GM12878 (cell line): Measurements from ENCODE around the gene TYW5. TPM values are rescaled to one million over a fixed set of nuclear protein-coding genes. Genes with fewer than 3 reads are reported as not detected.

Experiments
- ATAC-seq: fragments of 200-7000 bp; cut with Tn5 transposase; 3 replicates; pipeline ENCODE4 v1.9.1; 2020; ENCODE audit warnings: mild to moderate bottlenecking, moderate library complexity
- BruUV-seq: library from RNA; stranded (reverse); fragments of 400-500 nt; replicated peaks from 2 replicates; lab custom pipeline; 2021; lab: Mats Ljungman, UMichigan
- CTCF ChIA-PET: fragments of 300-600 bp; sonication (Branson Sonifier 250); formaldehyde crosslinking; extraction: SDS; loops from one replicate; lab custom pipeline; 2021; ENCODE audit warnings: inconsistent platforms; lab: Yijun Ruan, JAX
- POLR2A ChIA-PET: fragments of 350-600 bp; formaldehyde crosslinking; extraction: SDS; loops from one replicate; lab custom pipeline; 2021; ENCODE audit warnings: inconsistent platforms; lab: Charles Lee
- RAD21 ChIA-PET: fragments of 300-600 bp; sonication (Branson Sonifier 250); formaldehyde crosslinking; loops from one replicate; lab custom pipeline; 2023; ENCODE audit warnings: antibody characterized with exemption; ENCODE audit not compliant: unreplicated experiment; lab: Charles Lee
- SMC1A ChIA-PET: fragments of 300-600 bp; sonication (Branson Sonifier 250); formaldehyde crosslinking; loops from one replicate; lab custom pipeline; 2023; ENCODE audit not compliant: unreplicated experiment, uncharacterized antibody; lab: Charles Lee
- DNase-seq: peaks from one replicate; pipeline ENCODE4 v3.0.0-alpha.2; 2011; ENCODE audit warnings: low read depth, low spot score
- FAIRE-seq: peaks from 3 replicates; lab custom pipeline; 2011; peaks lifted over from hg19 to GRCh38; lab: Jason Lieb, UNC
- H2AFZ ChIP-seq: 2 replicates; pipeline ENCODE4 v1.6.0; 2011; ENCODE audit warnings: low read depth, low read length, control low read depth; ENCODE audit not compliant: control insufficient read depth
- H3K27ac ChIP-seq: 2 replicates; pipeline ENCODE4 v1.5.1; 2011; ENCODE audit warnings: control low read depth; ENCODE audit not compliant: control insufficient read depth, insufficient read depth
- H3K27me3 ChIP-seq, 2 experiments: replicated peaks in 1 of 2; 2 replicates each; pipeline versions ENCODE4 v1.6.0 to v1.6.1; 2011; ENCODE audit warnings: low read length in 1 of 2; ENCODE audit not compliant: control insufficient read depth in 2 of 2, insufficient read depth in 2 of 2
- H3K36me3 ChIP-seq, 2 experiments: 2 replicates each; pipeline ENCODE4 v1.5.1; 2011; ENCODE audit warnings: low read length in 1 of 2; ENCODE audit not compliant: control insufficient read depth in 2 of 2, insufficient read depth in 2 of 2
- H3K4me1 ChIP-seq: 2 replicates; pipeline ENCODE4 v1.6.1; 2011; ENCODE audit warnings: mild to moderate bottlenecking, low read length, moderate library complexity, mixed read lengths; ENCODE audit not compliant: control insufficient read depth, insufficient read depth
- H3K4me2 ChIP-seq: 2 replicates; pipeline ENCODE4 v1.6.0; 2011; ENCODE audit warnings: control low read depth; ENCODE audit not compliant: control insufficient read depth, insufficient read depth
- H3K4me3 ChIP-seq: fragments of 200-600 bp; sonication (generic); 2 replicates; pipeline ENCODE4 v1.5.1; 2016
- H3K79me2 ChIP-seq: 2 replicates; pipeline ENCODE4 v1.6.0; 2011; ENCODE audit warnings: low read length; ENCODE audit not compliant: control insufficient read depth, insufficient read depth
- H3K9ac ChIP-seq: 2 replicates; pipeline ENCODE4 v1.8.0; 2011; ENCODE audit warnings: low read length, control low read depth, mixed read lengths; ENCODE audit not compliant: control insufficient read depth, insufficient read depth
- H3K9me3 ChIP-seq: replicated peaks from 3 replicates; pipeline ENCODE4 v1.5.1; 2011; ENCODE audit warnings: mild to moderate bottlenecking, low read length; ENCODE audit not compliant: control insufficient read depth, insufficient read depth
- H4K20me1 ChIP-seq: 2 replicates; pipeline ENCODE4 v1.6.0; 2011; ENCODE audit not compliant: control insufficient read depth, insufficient read depth
- BACH1 ChIP-seq: fragments of 450-650 bp; IDR thresholded peaks from 2 replicates; pipeline ENCODE4 v1.6.1; 2017; ENCODE audit warnings: mild to moderate bottlenecking, borderline replicate concordance
- BHLHE40 ChIP-seq, 2 experiments: fragments of 450-650 bp in 1 of 2; IDR thresholded peaks; 2 replicates each; pipeline ENCODE4 v1.6.1; 2011 to 2017; ENCODE audit warnings: low read depth in 2 of 2, borderline replicate concordance in 1 of 2, improper control_type of control experiment in 1 of 2, low read length in 1 of 2, mild to moderate bottlenecking in 1 of 2
- DPF2 ChIP-seq: fragments of 450-650 bp; IDR thresholded peaks from 2 replicates; pipeline ENCODE4 v1.6.1; 2017; ENCODE audit warnings: mild to moderate bottlenecking
- E2F8 ChIP-seq: fragments of 450-650 bp; IDR thresholded peaks from 2 replicates; pipeline ENCODE4 v1.6.1; 2018; ENCODE audit warnings: mild to moderate bottlenecking, low read depth, moderate library complexity; ENCODE audit not compliant: partially characterized antibody
- EP300 ChIP-seq, 2 experiments: fragments of 150-350 bp in 1 of 2; IDR thresholded peaks; 2 replicates each; pipeline ENCODE4 v1.6.1; 2011 to 2012; ENCODE audit warnings: low read depth in 2 of 2, low read length in 2 of 2, borderline replicate concordance in 1 of 2, improper control_type of control experiment in 1 of 2, inconsistent platforms in 1 of 2; ENCODE audit not compliant: control insufficient read depth in 1 of 2
- HCFC1 ChIP-seq: fragments of 150-350 bp; IDR thresholded peaks from 2 replicates; pipeline ENCODE4 v1.6.1; 2014; ENCODE audit warnings: low read length
- IKZF1 ChIP-seq: fragments of 450-650 bp; conservative IDR thresholded peaks from 2 replicates; pipeline ENCODE4 v1.6.1; 2017; ENCODE audit warnings: antibody characterized with exemption, mild to moderate bottlenecking
- IKZF2 ChIP-seq, 2 experiments: fragments of 450-650 bp; IDR thresholded peaks; 2 replicates each; pipeline ENCODE4 v1.6.1; 2017; ENCODE audit warnings: mild to moderate bottlenecking in 2 of 2, moderate library complexity in 2 of 2
- IRF5 ChIP-seq: fragments of 450-650 bp; IDR thresholded peaks from 2 replicates; pipeline ENCODE4 v1.6.1; 2017; ENCODE audit warnings: borderline replicate concordance
- LARP7 ChIP-seq: fragments of 450-650 bp; IDR thresholded peaks from 2 replicates; pipeline ENCODE4 v1.6.1; 2017; ENCODE audit warnings: mild to moderate bottlenecking
- MEF2A ChIP-seq: IDR thresholded peaks from 2 replicates; pipeline ENCODE4 v1.6.1; 2011; ENCODE audit warnings: low read depth, mild to moderate bottlenecking, low read length, moderate library complexity; ENCODE audit not compliant: insufficient read depth
- MTA2 ChIP-seq: fragments of 450-650 bp; IDR thresholded peaks from 2 replicates; pipeline ENCODE4 v1.6.1; 2016; ENCODE audit warnings: low read depth, mild to moderate bottlenecking, moderate library complexity
- REST ChIP-seq: IDR thresholded peaks from 2 replicates; pipeline ENCODE4 v1.6.1; 2012; ENCODE audit warnings: mild to moderate bottlenecking, low read depth, low read length
- RUNX3 ChIP-seq: IDR thresholded peaks from 2 replicates; pipeline ENCODE4 v1.6.1; 2012; ENCODE audit warnings: low read length, inconsistent platforms
- STAT1 ChIP-seq: fragments of 450-650 bp; conservative IDR thresholded peaks from 2 replicates; pipeline ENCODE4 v1.6.1; 2014; ENCODE audit warnings: antibody characterized with exemption, mild to moderate bottlenecking
- in situ Hi-C: fragments of 300-500 bp; cut with MboI; formaldehyde crosslinking; loops from 9 replicates; pipeline ENCODE4 v1.14.3; 2018; ENCODE audit warnings: mixed read lengths
- intact Hi-C: fragments of 100-400 bp; cut with micrococcal nuclease; formaldehyde crosslinking; loops from one replicate; pipeline ENCODE4 v1.14.2; 2022; ENCODE audit not compliant: unreplicated experiment
- polyA plus RNA-seq, 11 experiments: library from polyadenylated mRNA; depleted of rRNA in 4 of 11; unstranded in 6 of 11; stranded (reverse) in 5 of 11; fragments of >200 nt; fragmentation: Nextera tagmentation in 4 of 11; fragmentation: Illumina TruSeq in 1 of 11; extraction: Ambion mirVana in 4 of 11; extraction: Trizol in 1 of 11; gene quantifications; 1 replicate in 1 of 11; 2 replicates in 10 of 11; pipeline versions ENCODE4 v1.2.1 to v1.2.3, GENCODE V29; 2011 to 2016; ENCODE audit warnings: inconsistent platforms in 2 of 11, missing spikeins in 2 of 11, low read depth in 1 of 11
- total RNA-seq, 4 experiments: library from RNA; depleted of rRNA in 3 of 4; stranded (reverse); fragments of >200 nt in 3 of 4; fragmentation: Illumina TruSeq in 1 of 4; extraction: Trizol in 1 of 4; gene quantifications; 2 replicates each; pipeline versions ENCODE4 v1.2.1 to v1.2.3, GENCODE V29; 2013 to 2021

Gene TYW5
- total and polyA plus RNA-seq, 10 of the 15 experiments (the other 5 are each of a cell fraction or from before 2014, with no cell fraction given) = 4.6 to 11.8 (median 7.4) TPM

GRCh38 chr2:199977984-199978415 is 22.7 kb upstream of the TYW5 start:
- no peak overlapping the region for H3K4me3 ChIP-seq
- H3K4me1 ChIP-seq = 0 out of 2 replicates have a peak, but pooled peaks cover 5% of the 10 kb centered on the region
- no peaks in the 10 kb centered on the region for H3K9me3 ChIP-seq
- SMC1A ChIA-PET = interaction anchor here (0.6 to 4.2 kb wide), 3 partner anchors 477 to 725 kb away, joined by 3 to 41 read pairs (median 3); no protein-coding TSS in a partner anchor
- no peaks in the 10 kb centered on the region for H3K79me2 ChIP-seq
- RAD21 ChIA-PET = interaction anchor here (0.6 to 3.4 kb wide), 2 partner anchors 504 to 728 kb away, joined by 4 to 68 read pairs; no protein-coding TSS in a partner anchor
- FAIRE-seq (no peak), ATAC-seq (peak; percentile 89), DNase-seq (peak; percentile 64)
- no peak overlapping the region for H2AFZ ChIP-seq
- no peak overlapping the region for H3K9ac ChIP-seq
- CTCF ChIA-PET = interaction anchor here (0.6 to 4.2 kb wide), 5 partner anchors 33 to 505 kb away, joined by 3 to 104 read pairs (median 18); no protein-coding TSS in a partner anchor
- POLR2A ChIA-PET = interaction anchor here (0.6 kb wide), 1 partner anchor 876 kb away, joined by 4 read pairs; no protein-coding TSS in a partner anchor
- no peaks in the 10 kb centered on the region for H4K20me1 ChIP-seq
- no TSS peak for BruUV-seq
- intact Hi-C loops = loop anchor here (5.0 kb wide), 1 partner anchor 599 kb away; no protein-coding TSS in a partner anchor
- no peaks in the 10 kb centered on the region for H3K27me3 ChIP-seq
- in situ Hi-C loops = loop anchor here (5.0 to 10.0 kb wide), 2 partner anchors 494 to 727 kb away; no protein-coding TSS in a partner anchor
- H3K36me3 ChIP-seq = no peaks in the 10 kb centered on the region
- H3K27ac ChIP-seq = no peak overlapping the region
- 0 out of 2 replicates have a peak overlapping the region, but pooled peaks have one; percentile 21 for H3K4me2 ChIP-seq
- no peak for TF ChIP-seq BACH1
- peak; percentile 49; the same call in 1 of the 2 replicates for TF ChIP-seq IKZF1
- no peak for TF ChIP-seq STAT1
- TF ChIP-seq RUNX3 = peak; percentile 57; the same call in 1 of the 2 replicates
- TF ChIP-seq E2F8 = no peak
- TF ChIP-seq IRF5 = no peak
- no peak for TF ChIP-seq LARP7
- TF ChIP-seq REST = no peak
- no peak for TF ChIP-seq HCFC1
- peak; percentile 69 to 71 for TF ChIP-seq IKZF2 (IDR thresholded peaks at IDR 0.05)
- TF ChIP-seq MTA2 = peak; percentile 67; the same call in 1 of the 2 replicates
- peak; percentile 56; the same call in 1 of the 2 replicates for TF ChIP-seq DPF2
- TF ChIP-seq EP300 (IDR thresholded peaks at IDR 0.05; ENCODE audit: borderline replicate concordance in 1 of 2, control insufficient read depth in 1 of 2, low read depth in 2 of 2, low read length in 2 of 2) = peak in 1 of 2 experiments; percentile 34; a peak in 1 of 4 replicates
- TF ChIP-seq MEF2A = no peak
- TF ChIP-seq BHLHE40 (IDR thresholded peaks at IDR 0.05; ENCODE audit: borderline replicate concordance in 1 of 2, low read depth in 2 of 2, low read length in 1 of 2) = 0 out of 4 replicates have a peak, but pooled peaks of 1 of the 2 experiments have one; percentile 18
